Measurements from ENCODE around the gene BOLA3.
"Not testable (repeated sequence)": the region's sequence is repeated elsewhere in the genome, so short reads cannot be mapped to it uniquely, and the experiment has no call there.

The BOLA3 gene

GRCh38 chr2:74137651-74138599 is 9.8 kb downstream of the BOLA3 start:
- FAIRE-seq = no peak

DNA sequence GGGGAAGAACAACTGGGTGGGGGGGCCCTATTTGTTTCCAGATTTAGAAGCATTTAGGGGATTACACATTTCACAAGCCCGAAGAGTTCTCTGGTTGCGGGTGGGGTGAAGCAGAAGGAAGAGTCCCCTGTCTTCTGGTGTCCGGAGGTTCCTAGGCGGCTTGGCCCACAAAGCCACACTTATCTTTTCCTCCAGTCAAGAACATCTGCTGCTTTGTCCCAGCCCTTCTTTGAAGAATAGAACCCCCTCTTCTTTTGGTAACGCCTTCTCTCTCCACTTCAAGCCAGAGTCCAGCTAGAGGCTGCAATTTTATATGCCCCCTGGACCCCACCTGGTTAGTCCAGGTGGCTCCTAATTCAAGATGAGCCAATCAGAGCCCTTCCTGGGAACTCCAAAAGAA is 15.8 kb downstream of the BOLA3 start:
- DNase-seq (ENCODE audit: insufficient read length, low spot score) (no peak), FAIRE-seq (no peak)
- no peak for TF ChIP-seq SPI1 (IDR thresholded peaks at IDR 0.05; ENCODE audit: low read depth, low read length)
- TF ChIP-seq TAF1 (IDR thresholded peaks at IDR 0.05; ENCODE audit: low read depth, low read length) = no peak
- no peak for TF ChIP-seq PAX5 (IDR thresholded peaks at IDR 0.05; ENCODE audit: insufficient read depth, low read length, severe bottlenecking)

More at GRCh38 chr2:74137651-74138599, 9.8 kb downstream of the BOLA3 start:
- no peak for DNase-seq (ENCODE audit: insufficient read length, low spot score)
- TF ChIP-seq POU2F2 (IDR thresholded peaks at IDR 0.05; ENCODE audit: low read depth, low read length) = no peak
- TF ChIP-seq POLR2AphosphoS5 (IDR thresholded peaks at IDR 0.05; ENCODE audit: low read depth, low read length) = no peak
- TF ChIP-seq TAF1 (IDR thresholded peaks at IDR 0.05; ENCODE audit: low read depth, low read length) = no peak
- no peak for TF ChIP-seq POLR2A (IDR thresholded peaks at IDR 0.05; ENCODE audit: low read depth, low read length)
- no peak for TF ChIP-seq PAX5 (IDR thresholded peaks at IDR 0.05; ENCODE audit: insufficient read depth, low read length, severe bottlenecking)
- TF ChIP-seq SPI1 (IDR thresholded peaks at IDR 0.05; ENCODE audit: low read depth, low read length) = no peak

DNA sequence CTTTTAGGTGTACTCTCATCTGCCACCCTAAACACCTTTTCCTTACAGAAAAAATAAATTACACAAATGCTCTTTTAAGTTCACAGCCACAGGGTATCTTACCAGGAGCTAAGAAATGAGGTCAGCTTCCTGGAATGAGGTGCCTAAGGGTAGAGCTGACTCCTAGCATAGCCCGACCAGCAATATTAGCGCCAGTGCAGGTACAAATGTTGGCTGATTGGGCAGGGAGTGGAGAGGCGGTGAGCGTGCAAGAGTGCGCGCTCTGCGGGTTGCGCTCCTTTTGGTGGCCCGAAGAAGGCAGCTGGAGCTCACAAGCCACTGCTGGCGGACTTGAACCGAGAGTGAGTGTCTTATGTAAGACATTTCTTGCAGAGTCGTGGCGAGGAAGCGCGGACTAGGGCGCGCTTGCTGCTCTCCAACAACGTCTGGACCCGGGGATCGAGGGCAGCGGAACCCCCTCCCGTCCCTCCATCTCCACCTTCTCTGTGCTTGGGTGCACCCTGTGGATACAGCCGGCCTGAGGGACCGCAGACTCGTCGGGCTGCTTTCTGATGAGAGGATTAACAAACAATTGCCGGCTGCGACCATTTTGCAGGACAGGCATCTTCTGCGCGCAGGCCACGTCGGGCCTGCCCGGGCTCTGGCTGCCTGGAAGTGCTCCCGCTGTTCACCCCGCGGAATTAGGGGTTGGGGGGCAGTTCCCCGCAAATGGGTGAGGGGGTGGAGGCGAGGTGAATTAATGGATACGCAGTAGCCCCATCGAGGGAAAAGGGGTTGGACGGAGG is 17.3 kb downstream of the BOLA3 start:
- DNase-seq (ENCODE audit: insufficient read length, low spot score) (no peak), FAIRE-seq (no peak)
- TF ChIP-seq POLR2AphosphoS5 (IDR thresholded peaks at IDR 0.05; ENCODE audit: low read depth, low read length) (no peak), POU2F2 (IDR thresholded peaks at IDR 0.05; ENCODE audit: low read depth, low read length) (no peak), PAX5 (IDR thresholded peaks at IDR 0.05; ENCODE audit: insufficient read depth, low read length, severe bottlenecking) (no peak), POLR2A (IDR thresholded peaks at IDR 0.05; ENCODE audit: low read depth, low read length) (no peak), TAF1 (IDR thresholded peaks at IDR 0.05; ENCODE audit: low read depth, low read length) (no peak), SPI1 (IDR thresholded peaks at IDR 0.05; ENCODE audit: low read depth, low read length) (no peak)

DNA sequence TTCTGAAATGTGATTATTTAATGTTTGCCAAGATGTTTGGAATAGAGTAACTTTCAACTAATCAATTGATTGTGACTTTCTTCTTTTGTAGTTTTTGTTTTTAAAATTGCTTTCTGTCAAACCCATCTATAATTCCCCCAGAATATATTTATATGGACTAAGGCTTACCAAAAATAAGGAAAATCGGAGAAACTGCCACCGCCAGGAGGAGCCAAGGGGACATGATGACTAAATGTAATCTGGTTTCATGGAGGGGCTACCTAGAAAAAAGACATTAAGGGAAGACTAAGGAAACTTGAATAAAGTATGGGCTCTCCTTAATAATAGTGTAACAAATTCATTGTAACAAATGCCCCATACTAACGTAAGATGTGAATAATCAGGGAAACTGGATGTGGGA is 19.5 kb downstream of the BOLA3 start:
- no peak for TF ChIP-seq SPI1 (IDR thresholded peaks at IDR 0.05; ENCODE audit: low read depth, low read length)
- TF ChIP-seq POU2F2 (IDR thresholded peaks at IDR 0.05; ENCODE audit: low read depth, low read length) = no peak
- TF ChIP-seq TAF1 (IDR thresholded peaks at IDR 0.05; ENCODE audit: low read depth, low read length) = no peak
- no peak for TF ChIP-seq POLR2AphosphoS5 (IDR thresholded peaks at IDR 0.05; ENCODE audit: low read depth, low read length)
- no peak for TF ChIP-seq PAX5 (IDR thresholded peaks at IDR 0.05; ENCODE audit: insufficient read depth, low read length, severe bottlenecking)
- no peak for TF ChIP-seq POLR2A (IDR thresholded peaks at IDR 0.05; ENCODE audit: low read depth, low read length)
- DNase-seq (ENCODE audit: insufficient read length, low spot score) = no peak
- FAIRE-seq = no peak

- DNase-seq (ENCODE audit: insufficient read length, low spot score); FAIRE-seq: not testable (repeated sequence)
These were observed 23.8 kb downstream of the BOLA3 start for GRCh38 chr2:74123955-74124354.

DNA sequence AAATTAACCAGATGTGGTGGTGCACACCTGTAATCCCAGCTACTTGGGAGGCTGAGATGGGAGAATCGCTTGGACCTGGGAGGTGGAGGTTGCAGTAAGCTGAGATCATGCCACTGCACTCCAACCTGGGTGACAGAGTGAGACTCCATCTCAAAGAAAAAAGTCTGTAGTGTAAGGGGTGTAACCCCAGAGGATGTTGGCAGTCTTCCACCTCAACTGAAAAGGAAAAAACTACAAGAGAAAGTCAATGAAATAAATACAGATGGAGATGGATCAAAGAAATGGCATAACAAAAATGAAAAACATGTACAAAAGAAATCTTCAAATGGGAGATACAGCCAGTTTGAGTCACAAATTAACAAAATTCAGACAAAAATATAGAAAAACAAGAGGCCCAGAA is 25.9 kb downstream of the BOLA3 start:
- DNase-seq (ENCODE audit: insufficient read length, low spot score); FAIRE-seq: not testable (repeated sequence)

- FAIRE-seq (peak; percentile 79), DNase-seq (ENCODE audit: insufficient read length, low spot score) (peak; percentile 92)
- TF ChIP-seq POLR2A (IDR thresholded peaks at IDR 0.05; ENCODE audit: low read depth, low read length) (peak; percentile 82), POLR2AphosphoS5 (IDR thresholded peaks at IDR 0.05; ENCODE audit: low read depth, low read length) (peak; percentile 79), SPI1 (IDR thresholded peaks at IDR 0.05; ENCODE audit: low read depth, low read length) (peak; percentile 41; the same call in 1 of the 2 replicates), TAF1 (IDR thresholded peaks at IDR 0.05; ENCODE audit: low read depth, low read length) (peak; percentile 96), POU2F2 (IDR thresholded peaks at IDR 0.05; ENCODE audit: low read depth, low read length) (no peak), PAX5 (IDR thresholded peaks at IDR 0.05; ENCODE audit: insufficient read depth, low read length, severe bottlenecking) (no peak)
These were observed 27.5 kb downstream of the BOLA3 start for GRCh38 chr2:74119912-74120825.

DNA sequence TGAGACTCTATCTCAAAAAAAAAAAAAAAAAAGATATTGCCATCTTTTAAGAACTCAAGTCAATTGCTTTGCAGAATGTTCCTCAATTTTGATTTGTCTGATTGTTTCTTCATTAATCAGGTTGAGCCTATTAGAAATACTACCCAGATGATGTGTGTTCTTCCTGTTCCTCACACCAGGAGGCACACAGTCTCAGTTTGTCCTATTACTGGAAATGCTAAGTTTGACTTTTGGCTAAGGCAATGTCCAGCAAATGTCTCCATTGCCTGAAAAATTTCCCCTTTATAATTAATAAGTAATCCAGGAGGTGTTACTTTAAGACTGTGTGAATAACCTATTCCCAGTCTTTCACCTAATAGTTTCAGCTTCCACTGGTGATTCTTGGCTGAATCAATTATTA is 28.4 kb downstream of the BOLA3 start:
- TF ChIP-seq POU2F2 (IDR thresholded peaks at IDR 0.05; ENCODE audit: low read depth, low read length) = no peak
- no peak for TF ChIP-seq PAX5 (IDR thresholded peaks at IDR 0.05; ENCODE audit: insufficient read depth, low read length, severe bottlenecking)
- TF ChIP-seq POLR2AphosphoS5 (IDR thresholded peaks at IDR 0.05; ENCODE audit: low read depth, low read length) = no peak
- no peak for TF ChIP-seq TAF1 (IDR thresholded peaks at IDR 0.05; ENCODE audit: low read depth, low read length)
- no peak for TF ChIP-seq POLR2A (IDR thresholded peaks at IDR 0.05; ENCODE audit: low read depth, low read length)
- TF ChIP-seq SPI1 (IDR thresholded peaks at IDR 0.05; ENCODE audit: low read depth, low read length) = no peak

GRCh38 chr2:74111380-74111779 is 36.3 kb downstream of the BOLA3 start:
- FAIRE-seq (no peak), DNase-seq (ENCODE audit: insufficient read length, low spot score) (no peak)
- TF ChIP-seq POLR2AphosphoS5 (IDR thresholded peaks at IDR 0.05; ENCODE audit: low read depth, low read length) (peak; percentile 51; the same call in 1 of the 2 replicates), PAX5 (IDR thresholded peaks at IDR 0.05; ENCODE audit: insufficient read depth, low read length, severe bottlenecking) (no peak)

More for the DNA sequence above, 28.4 kb downstream of the BOLA3 start:
- DNase-seq (ENCODE audit: insufficient read length, low spot score) = no peak
- FAIRE-seq = no peak
